Activated CD4-positive, alpha-beta T cell treated with anti-CD3 and anti-CD28 coated beads for 48 hours (primary cell): ENCODE results near the gene CENPP.
A peak's percentile ranks its signal among the peaks of the same experiment; 100 is the strongest.

Experiments
- DNase-seq: peaks from one replicate; pipeline ENCODE4 v3.0.0-alpha.2; 2020

The CENPP gene

GRCh38 chr9:92325269-92325990 lies at the start of gene CENPP, which contains the start of gene NOL8:
CENPP (plus strand) TSS chr9:92325953.
NOL8 (minus strand) TSS chr9:92325350; CDS start chr9:92324161, 1,189 bp downstream.
- DNase-seq = peak; percentile 87

GRCh38 chr9:92276331-92277032 lies 49.3 kb upstream of the CENPP start:
- DNase-seq = no peak

GRCh38 chr9:92278110-92278509 lies 47.6 kb upstream of the CENPP start:
- no peak for DNase-seq

- DNase-seq = no peak
These were observed 46.5 kb upstream of the CENPP start for GRCh38 chr9:92279302-92279701.

- no peak for DNase-seq
These were observed 35.9 kb upstream of the CENPP start for GRCh38 chr9:92289708-92290390.

GRCh38 chr9:92290785-92291429 lies 34.8 kb upstream of the CENPP start:
- no peak for DNase-seq

- no peak for DNase-seq
These were observed 34.2 kb upstream of the CENPP start for GRCh38 chr9:92291577-92291976.

GRCh38 chr9:92292338-92293074 lies 33.2 kb upstream of the CENPP start:
- no peak for DNase-seq

GRCh38 chr9:92293075-92293354 lies 32.7 kb upstream of the CENPP start:
- no peak for DNase-seq

- peak; percentile 100 for DNase-seq
These were observed 32.1 kb upstream of the CENPP start, which contains the start of gene IARS1 for GRCh38 chr9:92293452-92294296. IARS1 (minus strand) TSS chr9:92293697; CDS start chr9:92289419, 4,278 bp downstream.

GRCh38 chr9:92294297-92294676 lies 31.5 kb upstream of the CENPP start:
- peak; percentile 30 for DNase-seq

GRCh38 chr9:92295240-92295790 lies 30.4 kb upstream of the CENPP start:
- no peak for DNase-seq

GRCh38 chr9:92295827-92296258 lies 29.9 kb upstream of the CENPP start:
- DNase-seq = no peak

- no peak for DNase-seq
These were observed 28.1 kb upstream of the CENPP start for GRCh38 chr9:92297611-92298010.

- DNase-seq = no peak
These were observed 27.7 kb upstream of the CENPP start for GRCh38 chr9:92298036-92298435.

GRCh38 chr9:92299116-92299515 lies 26.6 kb upstream of the CENPP start:
- no peak for DNase-seq

- DNase-seq = no peak
These were observed 24.8 kb upstream of the CENPP start for GRCh38 chr9:92300936-92301335.

- no peak for DNase-seq
These were observed 16.9 kb upstream of the CENPP start for GRCh38 chr9:92308893-92309292.

GRCh38 chr9:92310562-92310961 lies 15.2 kb upstream of the CENPP start:
- DNase-seq = no peak

GRCh38 chr9:92312887-92313623 lies 12.7 kb upstream of the CENPP start:
- DNase-seq = no peak

GRCh38 chr9:92313624-92314012 lies 12.1 kb upstream of the CENPP start:
- no peak for DNase-seq
